LNCaP clone FGC (cell line): ENCODE results near the gene DDR2.
"Not testable (repeated sequence)": the region's sequence is repeated elsewhere in the genome, so short reads cannot be mapped to it uniquely, and the experiment has no call there.

Experiments used
- DNase-seq: peaks from one replicate; pipeline ENCODE4 v3.0.0-alpha.2; 2011; ENCODE audit warnings: low read depth
- H3K4me3 ChIP-seq: 2 replicates; pipeline ENCODE4 v1.5.1; 2011; ENCODE audit warnings: mild to moderate bottlenecking, low read depth, low read length, control low read depth
- TF ChIP-seq, protein P1 (sequence below): IDR thresholded peaks from 2 replicates; pipeline ENCODE4 v1.5.1; 2012; ENCODE audit warnings: mild to moderate bottlenecking; ENCODE audit not compliant: control insufficient read depth, insufficient read depth; ENCODE audit errors: extremely low read depth

DDR2 gene

DNA sequence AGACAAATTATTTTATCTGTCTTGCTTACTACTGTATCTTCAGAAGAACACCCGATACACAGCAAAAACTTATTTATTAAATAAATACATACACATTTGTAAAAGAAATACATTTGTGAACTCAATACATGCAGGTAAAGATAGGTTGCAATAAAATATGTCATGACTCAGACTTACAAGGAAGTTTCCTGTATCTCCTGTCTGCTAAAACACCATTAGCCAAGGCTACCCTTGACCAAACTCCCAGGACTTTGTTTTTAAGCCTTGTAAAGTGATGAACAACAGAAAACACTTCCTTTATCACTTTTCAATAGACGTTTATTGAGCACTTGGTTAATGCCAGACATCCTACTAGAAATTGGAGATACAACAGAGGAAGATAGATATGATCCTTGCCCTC lies 101.8 kb downstream of the DDR2 start:
- no peak overlapping the region for H3K4me3 ChIP-seq
- DNase-seq = no peak
- TF ChIP-seq, protein P1, sequence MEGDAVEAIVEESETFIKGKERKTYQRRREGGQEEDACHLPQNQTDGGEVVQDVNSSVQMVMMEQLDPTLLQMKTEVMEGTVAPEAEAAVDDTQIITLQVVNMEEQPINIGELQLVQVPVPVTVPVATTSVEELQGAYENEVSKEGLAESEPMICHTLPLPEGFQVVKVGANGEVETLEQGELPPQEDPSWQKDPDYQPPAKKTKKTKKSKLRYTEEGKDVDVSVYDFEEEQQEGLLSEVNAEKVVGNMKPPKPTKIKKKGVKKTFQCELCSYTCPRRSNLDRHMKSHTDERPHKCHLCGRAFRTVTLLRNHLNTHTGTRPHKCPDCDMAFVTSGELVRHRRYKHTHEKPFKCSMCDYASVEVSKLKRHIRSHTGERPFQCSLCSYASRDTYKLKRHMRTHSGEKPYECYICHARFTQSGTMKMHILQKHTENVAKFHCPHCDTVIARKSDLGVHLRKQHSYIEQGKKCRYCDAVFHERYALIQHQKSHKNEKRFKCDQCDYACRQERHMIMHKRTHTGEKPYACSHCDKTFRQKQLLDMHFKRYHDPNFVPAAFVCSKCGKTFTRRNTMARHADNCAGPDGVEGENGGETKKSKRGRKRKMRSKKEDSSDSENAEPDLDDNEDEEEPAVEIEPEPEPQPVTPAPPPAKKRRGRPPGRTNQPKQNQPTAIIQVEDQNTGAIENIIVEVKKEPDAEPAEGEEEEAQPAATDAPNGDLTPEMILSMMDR = no peak

DNA sequence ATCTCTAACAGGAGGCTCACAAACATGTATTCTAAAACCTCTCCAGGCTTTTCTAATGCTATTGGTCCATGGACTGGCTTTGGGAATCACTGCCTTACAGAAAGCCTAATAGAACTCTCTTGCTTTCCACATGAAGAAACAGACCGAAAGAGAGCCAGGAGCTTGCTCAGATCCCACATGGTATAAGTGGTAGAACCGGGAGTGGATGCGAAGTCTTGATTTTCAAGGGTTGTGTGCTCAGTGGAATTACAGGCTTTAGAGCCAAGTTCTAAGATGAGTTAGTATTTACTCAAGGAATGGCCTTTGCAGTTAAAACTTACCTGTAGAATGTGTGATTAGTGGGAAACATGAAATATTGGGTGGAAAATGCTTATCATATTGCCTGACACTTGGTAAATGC lies 103.9 kb downstream of the DDR2 start:
- H3K4me3 ChIP-seq = no peak overlapping the region
- TF ChIP-seq, protein P1 = no peak
- DNase-seq = no peak

DNA sequence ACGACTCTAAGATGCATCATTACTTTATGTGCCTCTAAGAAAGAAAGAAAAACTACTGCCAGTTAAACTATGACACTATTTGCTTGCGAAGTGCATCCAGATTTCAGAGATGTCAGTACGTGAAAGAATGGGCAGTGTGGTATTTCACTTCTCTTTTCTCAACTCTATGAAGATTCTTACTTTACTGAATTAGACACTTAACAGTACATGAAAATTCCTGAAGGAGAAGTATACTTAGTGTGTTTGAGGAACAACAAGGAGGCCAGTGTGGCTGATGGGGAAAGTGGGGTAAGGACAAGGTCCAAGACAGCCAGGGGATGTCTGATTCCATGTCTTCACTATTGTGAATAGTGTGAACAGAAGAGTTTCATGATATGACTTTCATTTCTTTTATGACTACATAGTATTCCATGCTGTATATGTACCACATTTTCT lies 104.4 kb downstream of the DDR2 start:
- DNase-seq = no peak
- TF ChIP-seq, protein P1 = no peak
- H3K4me3 ChIP-seq = no peak overlapping the region

DNA sequence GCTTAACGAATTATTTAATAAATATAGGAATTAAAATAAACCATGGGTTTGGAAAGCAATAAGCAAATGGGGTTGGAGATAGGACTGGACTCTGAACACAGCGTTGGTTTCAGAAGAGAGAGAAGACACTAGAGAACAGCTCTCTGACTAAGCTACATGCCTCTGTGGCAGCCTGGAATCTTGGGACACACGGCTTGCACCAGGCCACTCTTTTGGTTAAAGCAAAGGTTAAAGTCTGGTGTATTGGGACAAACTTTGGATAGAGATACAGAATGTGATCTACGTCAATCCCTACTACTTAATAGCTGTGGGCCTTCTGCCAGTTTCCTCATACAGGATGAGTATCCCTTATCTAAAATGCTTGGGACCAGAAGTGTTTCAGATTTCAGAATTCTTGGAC lies 108.5 kb downstream of the DDR2 start:
- no peak for DNase-seq
- no peak overlapping the region for H3K4me3 ChIP-seq
- TF ChIP-seq, protein P1 = no peak

DNA sequence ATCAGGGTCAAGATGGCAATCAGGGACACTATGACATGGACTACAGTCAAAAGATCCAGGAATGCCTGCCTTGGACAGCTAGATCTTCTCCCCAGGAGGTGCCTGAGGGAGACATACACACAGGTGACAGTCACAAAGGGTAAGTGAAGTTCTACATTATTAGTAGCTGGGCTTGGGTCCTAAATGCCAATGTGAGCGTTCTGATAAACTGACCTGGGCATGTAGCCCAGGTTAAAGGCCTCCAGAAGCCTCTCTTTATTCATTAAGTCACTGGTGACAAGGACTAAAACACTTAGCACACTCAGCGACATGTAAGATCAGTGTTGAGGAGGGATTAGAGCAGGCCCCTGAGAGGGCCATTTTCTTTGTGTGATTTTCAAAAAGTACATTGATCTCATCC lies 109.3 kb downstream of the DDR2 start:
- DNase-seq = no peak
- TF ChIP-seq, protein P1 = no peak
- H3K4me3 ChIP-seq = no peak overlapping the region

DNA sequence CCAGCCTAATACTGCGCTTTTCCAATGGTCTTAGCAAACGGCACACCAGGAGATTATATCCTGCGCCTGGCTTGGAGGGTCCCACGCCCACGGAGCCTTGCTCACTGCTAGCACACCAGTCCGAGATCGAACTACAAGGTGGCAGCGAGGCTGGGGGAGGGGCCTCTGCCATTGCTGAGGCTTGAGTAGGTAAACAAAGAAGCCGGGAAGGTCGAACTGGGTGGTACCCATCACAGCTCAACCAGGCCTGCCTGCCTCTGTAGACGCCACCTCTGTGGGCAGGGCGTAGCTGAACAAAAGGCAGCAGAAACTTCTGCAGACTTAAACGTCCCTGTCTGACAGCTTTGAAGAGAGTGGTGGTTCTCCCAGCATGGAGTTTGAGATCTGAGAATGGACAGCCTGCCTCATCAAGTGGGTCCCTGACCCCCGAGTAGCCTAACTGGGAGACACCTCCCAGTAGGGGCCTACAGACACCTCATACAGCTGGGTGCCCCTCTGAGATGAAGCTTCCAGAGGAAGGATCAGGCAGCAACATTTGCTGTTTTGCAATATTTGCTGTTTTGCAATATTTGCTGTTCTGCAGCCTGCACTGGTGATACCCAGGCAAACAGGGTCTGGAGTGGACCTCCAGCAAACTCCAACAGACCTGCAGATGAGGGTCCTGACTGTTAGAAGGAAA lies 114.1 kb downstream of the DDR2 start:
- not testable (repeated sequence) for H3K4me3 ChIP-seq, DNase-seq

DNA sequence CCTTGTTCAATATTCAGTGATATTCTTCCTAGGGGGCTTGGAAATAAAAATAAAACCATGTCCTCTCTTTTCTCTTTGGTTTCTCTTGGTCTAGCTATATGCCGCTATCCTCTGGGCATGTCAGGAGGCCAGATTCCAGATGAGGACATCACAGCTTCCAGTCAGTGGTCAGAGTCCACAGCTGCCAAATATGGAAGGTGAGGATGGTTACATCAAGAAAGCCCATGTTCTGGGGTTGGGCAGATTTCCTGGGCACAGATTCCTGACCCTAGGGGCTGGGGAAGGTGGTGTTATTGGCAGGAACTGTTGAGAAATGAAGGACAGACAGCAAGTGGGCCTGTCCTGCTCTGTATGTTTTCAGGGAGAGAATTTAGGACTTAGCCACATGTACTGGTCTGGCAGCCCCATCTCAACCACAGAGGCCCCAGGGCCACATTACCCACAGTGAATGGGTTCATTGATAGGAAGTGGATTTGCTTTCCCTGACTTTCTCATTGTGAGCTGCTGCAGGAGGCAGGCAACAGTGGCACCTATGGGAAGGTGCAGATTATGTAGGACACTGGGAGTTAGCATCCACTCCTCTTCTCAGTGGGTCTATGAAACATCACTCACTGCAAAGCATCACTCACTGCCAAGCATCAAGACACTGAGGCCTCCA lies 120.9 kb downstream of the DDR2 start:
- DNase-seq = no peak
- no peak overlapping the region for H3K4me3 ChIP-seq
- TF ChIP-seq, protein P1 = no peak
